GM18951 (cell line): ENCODE data around the gene VASH2.

Source experiments
- POLR2A ChIP-seq: IDR thresholded peaks from 4 replicates; pipeline ENCODE4 v1.6.1; 2011; ENCODE audit warnings: mild to moderate bottlenecking; ENCODE audit not compliant: insufficient read length, insufficient read depth; ENCODE audit errors: extremely low read depth
- in situ Hi-C: fragments of 300-500 bp; cut with MboI; formaldehyde crosslinking; loops from one replicate; pipeline ENCODE4 v1.12.0; 2022; ENCODE audit warnings: low sequenced_read_pairs, mixed read lengths, inconsistent platforms; ENCODE audit not compliant: unreplicated experiment

VASH2 gene

DNA sequence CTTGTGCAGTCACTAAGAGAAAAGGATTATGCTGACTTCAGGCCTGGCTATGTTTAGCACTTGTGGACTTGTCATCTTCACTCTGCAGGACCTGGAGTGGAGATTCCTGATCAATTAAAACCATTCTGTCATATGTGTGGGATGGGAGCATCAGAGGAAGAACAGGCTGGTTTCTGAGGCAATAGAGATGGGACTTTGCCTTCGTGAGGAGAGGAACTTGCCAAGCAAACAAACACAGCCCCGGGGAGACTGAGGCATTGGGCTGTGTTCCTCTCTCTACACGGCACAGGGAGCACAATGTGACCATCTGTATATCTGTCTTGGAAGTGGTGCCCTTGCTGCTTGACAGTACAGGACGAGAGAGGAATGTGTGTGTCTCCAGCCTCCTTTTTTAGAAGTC is 23.1 kb downstream of the VASH2 start:
- no peak for TF ChIP-seq POLR2A
- in situ Hi-C loops: no loop called here

DNA sequence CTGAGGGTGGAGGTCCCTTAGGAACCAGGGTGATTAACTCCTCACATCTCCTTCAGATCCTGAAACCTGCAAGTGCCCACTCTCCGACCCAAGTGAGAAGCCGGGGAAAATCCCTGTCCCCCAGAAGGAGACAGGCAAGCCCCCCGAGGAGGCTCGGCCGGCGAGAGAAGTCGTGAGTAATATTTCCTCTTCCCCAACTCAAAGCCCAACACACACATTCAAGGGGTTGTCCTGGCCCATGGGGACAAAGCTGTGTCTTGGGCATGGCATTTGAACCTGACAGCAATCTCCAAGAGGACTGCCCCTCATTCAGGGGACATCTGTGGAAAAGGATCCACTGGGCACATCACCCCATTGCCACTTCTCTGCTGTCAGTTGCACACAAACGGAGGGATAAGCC is 23.6 kb downstream of the VASH2 start:
- in situ Hi-C loops: no loop called here
- TF ChIP-seq POLR2A: no peak

DNA sequence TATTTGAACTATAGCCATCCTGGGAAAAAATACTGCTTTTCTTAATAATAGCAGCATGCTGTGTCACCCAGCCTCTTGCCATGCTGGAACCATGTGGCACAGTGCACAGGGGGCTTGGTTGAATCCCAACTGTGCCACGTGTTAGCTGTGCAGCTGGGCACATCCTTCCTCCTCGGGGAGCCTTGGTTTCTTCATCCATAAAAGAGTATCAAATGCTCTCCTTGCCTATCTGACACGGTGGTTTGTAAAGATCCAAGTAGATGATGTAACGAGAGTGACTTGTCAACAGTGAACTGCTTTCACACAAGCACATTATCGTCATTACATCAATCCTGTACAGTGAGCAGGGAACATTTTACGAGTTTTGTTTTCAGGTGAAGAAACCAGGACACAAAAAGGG is 24.4 kb downstream of the VASH2 start:
- TF ChIP-seq POLR2A: no peak
- in situ Hi-C loops: loop anchor here (25.0 kb wide), 3 partner anchors 162 to 512 kb away; no protein-coding TSS in a partner anchor

DNA sequence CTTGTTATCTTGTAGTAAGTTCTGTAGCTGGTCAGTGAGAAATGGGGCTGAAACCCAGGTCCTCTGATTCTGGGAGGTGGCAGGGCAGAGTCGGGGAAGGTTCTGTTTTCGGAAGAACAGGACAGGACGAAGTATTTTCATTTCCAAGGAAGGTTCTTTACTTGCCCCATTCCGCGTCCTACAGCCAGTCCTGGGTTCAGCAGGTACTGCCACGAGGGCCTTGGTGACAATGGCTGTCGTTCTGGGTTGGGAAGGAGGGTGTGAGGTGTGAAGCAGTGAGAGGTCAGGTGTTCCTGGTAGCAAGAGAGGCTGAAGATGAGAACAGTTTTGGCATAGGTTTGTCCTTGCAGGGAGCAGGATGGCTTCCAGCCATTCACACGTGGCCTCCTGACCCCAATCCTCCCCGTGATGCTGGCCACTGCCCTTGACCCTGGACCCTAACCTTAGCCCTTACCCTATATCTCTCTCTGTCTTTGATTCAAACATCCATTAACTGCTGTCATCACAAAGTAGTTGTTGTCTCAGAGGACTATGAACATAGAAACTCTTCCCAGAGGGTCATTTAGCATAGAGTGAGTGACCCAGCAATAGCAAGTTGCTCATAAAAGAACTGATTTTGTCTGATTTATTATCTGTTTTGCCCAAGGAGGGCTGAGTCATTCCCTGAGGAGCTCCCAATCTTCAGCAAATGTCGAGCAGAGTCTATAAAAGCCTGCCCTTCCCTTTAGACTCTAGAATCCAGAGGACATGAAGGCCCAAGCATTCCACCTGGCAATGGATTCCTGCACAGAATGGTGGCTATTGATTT is 25.0 kb downstream of the VASH2 start:
- no peak for TF ChIP-seq POLR2A
- in situ Hi-C loops: loop anchor here (25.0 kb wide), 3 partner anchors 163 to 513 kb away; no protein-coding TSS in a partner anchor

DNA sequence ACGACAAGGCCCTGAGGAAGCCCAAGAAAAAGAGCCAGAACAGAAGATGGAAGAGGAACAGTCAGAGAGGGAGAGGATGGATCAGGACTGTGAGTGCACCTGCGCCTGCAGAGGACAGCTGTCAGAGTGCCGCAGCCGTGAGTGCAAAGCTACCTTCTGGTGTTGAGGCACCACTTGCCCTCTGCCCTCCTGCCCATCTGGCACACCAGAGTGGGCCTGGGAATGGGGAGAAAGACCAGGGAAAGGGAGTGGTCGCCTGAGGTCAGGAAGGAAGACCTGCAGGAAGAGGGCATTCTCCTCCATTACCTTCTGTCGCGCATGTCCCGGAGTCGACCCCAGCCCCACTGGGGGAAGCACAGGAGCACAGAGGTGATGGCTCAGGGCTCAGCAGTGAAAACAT is 26.2 kb downstream of the VASH2 start:
- in situ Hi-C loops: loop anchor here (25.0 kb wide), 3 partner anchors 164 to 514 kb away; no protein-coding TSS in a partner anchor
- no peak for TF ChIP-seq POLR2A

DNA sequence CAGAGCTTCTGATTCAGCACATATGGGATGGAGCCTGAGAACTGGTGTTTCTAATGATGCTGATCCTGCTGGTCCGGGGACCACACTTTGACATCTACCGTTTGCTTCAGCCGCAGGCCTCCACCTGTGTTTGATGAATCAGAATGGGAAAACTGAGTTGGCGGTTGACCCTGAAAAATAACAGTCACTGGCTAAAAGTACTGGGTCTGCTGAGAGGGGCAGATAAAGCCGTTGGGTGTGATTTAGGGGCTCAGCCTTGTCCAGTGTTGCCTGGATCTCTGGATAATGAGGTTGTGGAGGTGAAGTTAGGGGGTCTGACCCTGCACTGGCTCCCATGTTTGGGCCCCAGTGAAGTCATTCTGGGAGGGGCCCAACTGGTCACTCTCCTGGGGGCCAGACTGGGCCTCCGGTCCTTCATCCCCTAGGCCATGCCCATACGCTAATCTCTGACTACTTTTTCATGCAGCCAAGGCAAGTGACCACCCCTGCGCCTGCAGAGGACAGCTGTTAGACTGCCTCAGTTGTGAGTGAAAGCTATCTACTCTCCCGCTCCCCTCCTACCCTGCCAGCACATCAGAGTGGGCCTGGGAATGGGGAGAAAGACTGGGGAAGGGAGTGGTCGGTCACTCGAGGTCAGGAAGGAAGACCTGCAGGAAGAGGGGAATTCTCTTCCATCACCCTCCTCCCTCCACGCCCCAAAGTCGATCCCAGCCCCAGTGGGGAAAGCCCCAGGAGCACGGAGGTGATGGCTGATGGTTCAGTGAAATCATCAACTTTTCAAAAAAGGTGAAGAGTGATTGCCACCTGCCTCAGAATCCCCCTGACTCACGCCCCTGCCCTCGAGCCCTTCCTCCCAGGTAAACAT is 27.7 kb downstream of the VASH2 start:
- in situ Hi-C loops: loop anchor here (25.0 kb wide), 3 partner anchors 166 to 516 kb away; no protein-coding TSS in a partner anchor
- TF ChIP-seq POLR2A: no peak

DNA sequence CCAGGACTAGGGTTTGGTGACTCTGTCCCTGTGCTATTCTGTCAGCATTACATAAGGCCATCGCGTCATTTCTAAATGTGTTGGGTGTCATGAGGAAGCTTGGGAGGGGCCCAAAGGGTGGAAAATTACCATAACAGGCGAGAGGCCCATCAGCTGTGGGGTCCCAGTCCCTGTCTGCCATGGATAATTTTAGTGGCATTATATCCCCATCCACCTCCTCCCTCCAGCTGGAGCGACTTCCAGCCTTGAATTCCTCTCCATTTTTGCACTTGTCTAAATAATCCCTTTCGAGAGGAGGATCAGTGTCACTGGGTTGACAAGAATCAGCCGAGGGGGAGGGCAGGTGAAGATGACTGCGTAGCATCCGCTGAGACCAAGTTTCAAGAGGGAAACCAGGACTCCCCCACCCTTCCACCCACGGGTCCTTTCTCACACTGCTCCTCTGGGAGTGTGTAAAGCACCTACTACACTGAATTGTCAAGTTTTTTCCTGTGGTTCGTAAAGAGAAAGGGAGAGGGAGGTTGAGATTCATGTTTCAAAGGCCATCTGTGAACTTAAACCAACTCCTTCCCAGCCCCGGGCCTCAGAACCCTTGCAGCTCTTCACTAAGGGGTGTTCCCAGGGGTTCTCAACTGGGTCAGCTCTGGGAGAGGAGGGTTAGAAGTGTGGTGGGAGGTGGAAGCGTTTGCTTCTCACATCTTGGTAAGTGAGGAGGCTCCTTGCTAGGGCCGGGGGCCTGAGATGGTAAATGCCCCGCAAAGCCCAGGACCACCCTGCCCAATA is 29.2 kb downstream of the VASH2 start:
- in situ Hi-C loops: loop anchor here (25.0 kb wide), 3 partner anchors 167 to 517 kb away; no protein-coding TSS in a partner anchor
- TF ChIP-seq POLR2A: no peak

DNA sequence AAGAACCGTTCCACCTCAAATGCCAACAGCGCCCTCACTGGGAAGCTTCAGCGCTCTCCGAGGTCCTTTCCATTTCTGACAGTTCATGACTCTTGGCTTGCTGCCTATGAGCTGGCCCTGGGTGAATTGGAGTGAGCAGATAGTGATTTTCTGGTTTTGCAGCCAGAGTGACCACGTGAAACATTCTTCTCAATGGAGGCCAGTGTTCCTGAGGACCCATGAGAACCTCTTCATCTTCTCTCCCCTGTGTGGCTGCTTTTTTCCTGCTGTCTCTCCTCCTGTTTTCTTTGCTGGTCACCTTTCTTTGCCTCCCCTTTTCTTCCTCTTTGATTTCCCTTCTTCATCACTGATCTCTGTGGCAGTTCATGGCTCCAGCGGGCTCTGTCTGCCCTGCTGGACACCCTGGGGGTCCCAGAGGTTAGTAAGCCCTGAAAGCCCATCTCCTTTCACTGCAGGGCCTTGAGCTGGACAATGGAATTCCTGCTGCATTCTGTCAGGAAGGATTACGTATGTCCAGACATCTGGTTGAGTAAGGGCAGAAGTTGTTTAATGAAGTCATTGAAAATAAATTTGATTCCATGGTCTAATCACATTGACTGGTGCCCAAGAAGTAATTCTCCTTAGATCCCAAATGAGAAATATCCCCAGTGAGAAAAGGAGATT is 29.9 kb downstream of the VASH2 start:
- no peak for TF ChIP-seq POLR2A

DNA sequence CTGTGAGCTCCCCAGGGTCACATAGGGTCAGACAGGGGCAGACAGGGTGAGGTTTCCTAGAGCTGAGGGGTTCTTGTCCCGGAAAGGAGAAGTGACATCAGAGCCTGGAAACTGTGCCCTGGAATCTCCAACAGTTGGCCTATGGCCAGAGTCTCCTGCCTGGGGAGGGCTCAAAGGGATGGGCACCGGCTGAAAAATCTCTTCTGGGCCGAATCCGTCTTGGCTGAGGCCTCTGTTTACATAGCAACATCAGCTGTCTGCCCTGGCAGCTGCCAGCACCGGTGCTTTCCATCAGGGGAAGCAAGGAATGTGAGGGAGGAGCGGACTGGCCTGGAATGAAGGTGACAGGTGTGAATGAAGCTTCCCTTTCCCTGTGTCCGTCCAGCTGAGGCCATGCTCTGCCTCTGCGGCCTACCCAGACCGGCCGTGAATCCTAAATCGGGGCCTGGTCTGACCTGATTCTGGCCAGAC is 30.7 kb downstream of the VASH2 start:
- in situ Hi-C loops: loop anchor here (25.0 kb wide), 3 partner anchors 169 to 519 kb away; no protein-coding TSS in a partner anchor
- no peak for TF ChIP-seq POLR2A

More for the DNA sequence above, 29.9 kb downstream of the VASH2 start:
- in situ Hi-C loops: loop anchor here (25.0 kb wide), 3 partner anchors 168 to 518 kb away; no protein-coding TSS in a partner anchor

DNA sequence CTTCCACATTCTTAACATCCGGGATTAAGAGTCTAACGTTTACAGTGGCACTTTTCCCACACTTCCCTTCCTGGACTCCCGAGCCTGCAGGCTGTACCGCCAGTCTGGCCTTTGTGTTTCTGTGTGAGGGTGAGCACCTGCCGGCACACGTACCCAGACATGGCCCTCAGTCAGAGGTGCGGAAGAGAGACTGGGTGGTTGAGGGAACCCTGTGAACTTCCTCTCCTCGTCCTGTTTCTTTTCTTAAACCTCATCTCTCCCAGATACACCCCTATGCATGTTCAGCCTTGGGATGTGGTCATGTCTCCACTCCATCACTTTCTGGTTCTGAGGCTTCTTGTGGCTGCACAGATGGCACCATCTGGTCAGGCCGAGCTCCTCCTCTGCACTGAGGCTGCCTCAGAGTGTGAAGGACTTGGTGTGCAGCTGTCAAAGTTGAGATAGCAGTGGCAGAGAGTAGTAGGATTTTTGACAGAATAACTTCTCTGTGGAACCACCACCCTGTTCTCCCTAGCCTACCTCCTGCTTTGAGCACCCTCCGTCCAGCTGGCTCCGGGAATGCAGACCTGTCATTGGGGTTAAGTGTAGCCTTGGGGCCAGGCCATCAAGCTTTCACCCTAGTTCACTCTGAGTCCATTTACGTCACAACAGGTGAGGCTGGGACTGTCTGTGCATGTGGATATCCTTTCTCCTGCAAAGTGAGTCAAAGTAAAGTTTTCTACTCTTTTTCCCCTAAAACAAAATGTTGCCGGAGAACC is 31.4 kb downstream of the VASH2 start:
- in situ Hi-C loops: loop anchor here (25.0 kb wide), 3 partner anchors 169 to 519 kb away; no protein-coding TSS in a partner anchor

More for the DNA sequence above, 31.4 kb downstream of the VASH2 start:
- peak; percentile 25 for TF ChIP-seq POLR2A
